ENCODE measurements around the gene RSPH10B.
"Not testable (repeated sequence)": the region's sequence is repeated elsewhere in the genome, so short reads cannot be mapped to it uniquely, and the experiment has no call there.

RSPH10B gene

GRCh38 chr7:5970347-5970911 lies at the start of gene RSPH10B:
RSPH10B (minus strand) TSS chr7:5970689; CDS start chr7:5967116, 3,573 bp downstream.
- not testable (repeated sequence) for DNase-seq

- DNase-seq = no peak
Observed at GRCh38 chr7:6016653-6016966, 46.1 kb upstream of the RSPH10B start.

- DNase-seq = no peak
Observed at GRCh38 chr7:6015917-6016652, 45.6 kb upstream of the RSPH10B start.

GRCh38 chr7:6012355-6013104 lies 42.0 kb upstream of the RSPH10B start:
- no peak for DNase-seq

- no peak for DNase-seq
Observed at GRCh38 chr7:6011541-6011940, 41.1 kb upstream of the RSPH10B start.

GRCh38 chr7:6010370-6010769 lies 39.9 kb upstream of the RSPH10B start:
- not testable (repeated sequence) for DNase-seq

- DNase-seq = peak; percentile 94
Observed at GRCh38 chr7:6008668-6009611, 38.5 kb upstream of the RSPH10B start, which contains the start of the genes AIMP2 and PMS2. AIMP2 (plus strand) TSS chr7:6009272; CDS start chr7:6009364, 92 bp downstream. PMS2 (minus strand) TSS chr7:6009049; CDS start chr7:6009019, 30 bp downstream.

GRCh38 chr7:6007835-6008590 lies 37.5 kb upstream of the RSPH10B start:
- not testable (repeated sequence) for DNase-seq

- DNase-seq = no peak
Observed at GRCh38 chr7:6007386-6007785, 36.9 kb upstream of the RSPH10B start.

- DNase-seq = peak; percentile 3
Observed at GRCh38 chr7:5997210-5997808, 26.8 kb upstream of the RSPH10B start.

GRCh38 chr7:5987061-5987460 lies 16.6 kb upstream of the RSPH10B start:
- DNase-seq = not testable (repeated sequence)

GRCh38 chr7:5979680-5980314 lies 9.3 kb upstream of the RSPH10B start:
- not testable (repeated sequence) for DNase-seq

GRCh38 chr7:5973580-5973979 lies 3.1 kb upstream of the RSPH10B start:
- DNase-seq = not testable (repeated sequence)

- not testable (repeated sequence) for DNase-seq
Observed at GRCh38 chr7:5963810-5964209, 6.7 kb downstream of the RSPH10B start.

GRCh38 chr7:5963205-5963604 lies 7.3 kb downstream of the RSPH10B start:
- not testable (repeated sequence) for DNase-seq

- not testable (repeated sequence) for DNase-seq
Observed at GRCh38 chr7:5934945-5935450, 35.5 kb downstream of the RSPH10B start.

GRCh38 chr7:5931905-5932644 lies 38.4 kb downstream of the RSPH10B start:
- not testable (repeated sequence) for DNase-seq

- DNase-seq = not testable (repeated sequence)
Observed at GRCh38 chr7:5931250-5931649, 39.2 kb downstream of the RSPH10B start.

- DNase-seq = not testable (repeated sequence)
Observed at GRCh38 chr7:5930290-5930689, 40.2 kb downstream of the RSPH10B start.

All from GDM1 (cell line).